ENCODE measurements around the gene STAMBPL1.

The STAMBPL1 gene

GRCh38 chr10:88954458-88955083 is 74.5 kb downstream of the STAMBPL1 start:
- ChIA-PET CTCF (interaction anchor here (0.7 kb wide), 1 partner anchor 10 kb away, joined by 5 read pairs; no protein-coding TSS in a partner anchor), POLR2A (no interaction called here)
- TF ChIP-seq ELF4 (IDR thresholded peaks at IDR 0.05) (no peak), FOXA1 (IDR thresholded peaks at IDR 0.05) (no peak), FOXK2 (IDR thresholded peaks at IDR 0.05) (no peak), HDGF (IDR thresholded peaks at IDR 0.05; ENCODE audit: borderline replicate concordance) (no peak), SUZ12 (IDR thresholded peaks at IDR 0.05) (no peak), ZNF384 (IDR thresholded peaks at IDR 0.05) (no peak), LEF1 (IDR thresholded peaks at IDR 0.05; ENCODE audit: borderline replicate concordance) (no peak), CTBP1 (IDR thresholded peaks at IDR 0.05; ENCODE audit: borderline replicate concordance) (no peak), L3MBTL2 (conservative IDR thresholded peaks at IDR 0.05) (no peak)

GRCh38 chr10:88957381-88957780 is 77.3 kb downstream of the STAMBPL1 start:
- DNase-seq (ENCODE audit: extremely low spot score), result no peak
- TF ChIP-seq HDGF (IDR thresholded peaks at IDR 0.05; ENCODE audit: borderline replicate concordance), result no peak
- TF ChIP-seq NFRKB (IDR thresholded peaks at IDR 0.05), result no peak
- TF ChIP-seq ELF4 (IDR thresholded peaks at IDR 0.05), result no peak
- TF ChIP-seq CTBP1 (IDR thresholded peaks at IDR 0.05; ENCODE audit: borderline replicate concordance), result no peak
- TF ChIP-seq FOXA1 (IDR thresholded peaks at IDR 0.05), result no peak
- TF ChIP-seq FOXK2 (IDR thresholded peaks at IDR 0.05), result no peak
- no peak for TF ChIP-seq L3MBTL2 (conservative IDR thresholded peaks at IDR 0.05)
- TF ChIP-seq SUZ12 (IDR thresholded peaks at IDR 0.05), result no peak
- TF ChIP-seq LEF1 (IDR thresholded peaks at IDR 0.05; ENCODE audit: borderline replicate concordance), result no peak
- no peak for TF ChIP-seq PKNOX1 (IDR thresholded peaks at IDR 0.05)
- TF ChIP-seq TARDBP (IDR thresholded peaks at IDR 0.05), result no peak
- no peak for TF ChIP-seq BHLHE40 (IDR thresholded peaks at IDR 0.05; ENCODE audit: borderline replicate concordance)
- TF ChIP-seq ZNF384 (IDR thresholded peaks at IDR 0.05), result no peak
- TF ChIP-seq ARNT (IDR thresholded peaks at IDR 0.05), result no peak
- TF ChIP-seq FOXM1 (IDR thresholded peaks at IDR 0.05; ENCODE audit: borderline replicate concordance), result no peak
- TF ChIP-seq SP1 (IDR thresholded peaks at IDR 0.05), result no peak
- ChIA-PET CTCF (no interaction called here), POLR2A (no interaction called here)

More at GRCh38 chr10:88954458-88955083, 74.5 kb downstream of the STAMBPL1 start:
- DNase-seq (ENCODE audit: extremely low spot score), result no peak

GRCh38 chr10:88958721-88959120 is 78.7 kb downstream of the STAMBPL1 start:
- POLR2A ChIA-PET, result no interaction called here
- no peak for TF ChIP-seq NFRKB (IDR thresholded peaks at IDR 0.05)
- TF ChIP-seq LEF1 (IDR thresholded peaks at IDR 0.05; ENCODE audit: borderline replicate concordance), result no peak
- no peak for TF ChIP-seq ZNF384 (IDR thresholded peaks at IDR 0.05)
- no peak for TF ChIP-seq SUZ12 (IDR thresholded peaks at IDR 0.05)
- TF ChIP-seq ARNT (IDR thresholded peaks at IDR 0.05), result no peak
- DNase-seq (ENCODE audit: extremely low spot score), result no peak
- CTCF ChIA-PET, result no interaction called here

GRCh38 chr10:88960802-88961201 is 80.8 kb downstream of the STAMBPL1 start:
- ChIA-PET POLR2A (interaction anchor here (0.9 kb wide), 1 partner anchor 14 kb away, joined by 3 read pairs; no protein-coding TSS in a partner anchor), CTCF (no interaction called here)
- DNase-seq (ENCODE audit: extremely low spot score), result no peak
- TF ChIP-seq SUZ12 (IDR thresholded peaks at IDR 0.05) (no peak), ELF4 (IDR thresholded peaks at IDR 0.05) (no peak), SP1 (IDR thresholded peaks at IDR 0.05) (no peak)

GRCh38 chr10:88961266-88961665 is 81.2 kb downstream of the STAMBPL1 start:
- no peak for DNase-seq (ENCODE audit: extremely low spot score)
- no peak for TF ChIP-seq L3MBTL2 (conservative IDR thresholded peaks at IDR 0.05)
- ChIA-PET CTCF (no interaction called here), POLR2A (no interaction called here)

GRCh38 chr10:88962336-88962735 is 82.3 kb downstream of the STAMBPL1 start:
- DNase-seq (ENCODE audit: extremely low spot score), result no peak
- no peak for TF ChIP-seq LEF1 (IDR thresholded peaks at IDR 0.05; ENCODE audit: borderline replicate concordance)
- no peak for TF ChIP-seq TARDBP (IDR thresholded peaks at IDR 0.05)
- TF ChIP-seq HDGF (IDR thresholded peaks at IDR 0.05; ENCODE audit: borderline replicate concordance), result no peak
- no peak for TF ChIP-seq PKNOX1 (IDR thresholded peaks at IDR 0.05)
- no peak for TF ChIP-seq L3MBTL2 (conservative IDR thresholded peaks at IDR 0.05)
- no peak for TF ChIP-seq FOXA1 (IDR thresholded peaks at IDR 0.05)
- TF ChIP-seq BHLHE40 (IDR thresholded peaks at IDR 0.05; ENCODE audit: borderline replicate concordance), result no peak
- TF ChIP-seq FOXK2 (IDR thresholded peaks at IDR 0.05), result no peak
- no peak for TF ChIP-seq ZNF384 (IDR thresholded peaks at IDR 0.05)
- no peak for TF ChIP-seq ELF4 (IDR thresholded peaks at IDR 0.05)
- TF ChIP-seq ARNT (IDR thresholded peaks at IDR 0.05), result no peak
- TF ChIP-seq SP1 (IDR thresholded peaks at IDR 0.05), result no peak
- no peak for TF ChIP-seq NFRKB (IDR thresholded peaks at IDR 0.05)
- no peak for TF ChIP-seq SUZ12 (IDR thresholded peaks at IDR 0.05)
- ChIA-PET CTCF (no interaction called here), POLR2A (no interaction called here)

GRCh38 chr10:88963318-88963717 is 83.3 kb downstream of the STAMBPL1 start:
- TF ChIP-seq FOXA1 (IDR thresholded peaks at IDR 0.05) (no peak), NFRKB (IDR thresholded peaks at IDR 0.05) (no peak), SP1 (IDR thresholded peaks at IDR 0.05) (no peak), L3MBTL2 (conservative IDR thresholded peaks at IDR 0.05) (no peak), FOXM1 (IDR thresholded peaks at IDR 0.05; ENCODE audit: borderline replicate concordance) (no peak), ELF4 (IDR thresholded peaks at IDR 0.05) (no peak), SUZ12 (IDR thresholded peaks at IDR 0.05) (no peak), CTBP1 (IDR thresholded peaks at IDR 0.05; ENCODE audit: borderline replicate concordance) (no peak), LEF1 (IDR thresholded peaks at IDR 0.05; ENCODE audit: borderline replicate concordance) (no peak), PKNOX1 (IDR thresholded peaks at IDR 0.05) (no peak), ARNT (IDR thresholded peaks at IDR 0.05) (no peak), TARDBP (IDR thresholded peaks at IDR 0.05) (no peak), HDGF (IDR thresholded peaks at IDR 0.05; ENCODE audit: borderline replicate concordance) (no peak), ZNF384 (IDR thresholded peaks at IDR 0.05) (no peak)
- DNase-seq (ENCODE audit: extremely low spot score), result no peak
- ChIA-PET POLR2A (no interaction called here), CTCF (no interaction called here)
